HG03103 (cell line): ENCODE measurements around the gene ADAM12.

ENCODE experiments used
- ATAC-seq: cut with Tn5 transposase; IDR thresholded peaks from one replicate; pipeline ENCODE4 v1.9.1; 2021; ENCODE audit warnings: low read depth; ENCODE audit not compliant: unreplicated experiment

ADAM12 gene

GRCh38 chr10:125964558-125964957 is 423.7 kb downstream of the ADAM12 start:
- ATAC-seq = no peak
